Fibroblast of villous mesenchyme (primary cell): ENCODE results near the gene FBLN5. TPM values are rescaled to one million over a fixed set of nuclear protein-coding genes. Genes with fewer than 3 reads are reported as not detected.
"Not testable (repeated sequence)": the region's sequence is repeated elsewhere in the genome, so short reads cannot be mapped to it uniquely, and the experiment has no call there.

Source experiments
- DNase-seq: peaks from one replicate; pipeline ENCODE4 v3.0.0-alpha.2; 2010; ENCODE audit warnings: low read depth
- H3K4me3 ChIP-seq: 2 replicates; pipeline ENCODE4 v1.5.1; 2011; ENCODE audit warnings: low read depth, mild to moderate bottlenecking, low read length
- total RNA-seq: library from RNA; depleted of rRNA; stranded (reverse); fragments of >200 nt; gene quantifications from 2 replicates; pipeline ENCODE4 v1.2.3, GENCODE V29; 2012
- TF ChIP-seq, protein P1 (sequence below): IDR thresholded peaks from 2 replicates; pipeline ENCODE4 v1.5.1; 2012; ENCODE audit warnings: low read depth, mild to moderate bottlenecking, low read length; ENCODE audit not compliant: insufficient read depth

FBLN5 gene
- total RNA-seq, 1 donor: 77.7 TPM

DNA sequence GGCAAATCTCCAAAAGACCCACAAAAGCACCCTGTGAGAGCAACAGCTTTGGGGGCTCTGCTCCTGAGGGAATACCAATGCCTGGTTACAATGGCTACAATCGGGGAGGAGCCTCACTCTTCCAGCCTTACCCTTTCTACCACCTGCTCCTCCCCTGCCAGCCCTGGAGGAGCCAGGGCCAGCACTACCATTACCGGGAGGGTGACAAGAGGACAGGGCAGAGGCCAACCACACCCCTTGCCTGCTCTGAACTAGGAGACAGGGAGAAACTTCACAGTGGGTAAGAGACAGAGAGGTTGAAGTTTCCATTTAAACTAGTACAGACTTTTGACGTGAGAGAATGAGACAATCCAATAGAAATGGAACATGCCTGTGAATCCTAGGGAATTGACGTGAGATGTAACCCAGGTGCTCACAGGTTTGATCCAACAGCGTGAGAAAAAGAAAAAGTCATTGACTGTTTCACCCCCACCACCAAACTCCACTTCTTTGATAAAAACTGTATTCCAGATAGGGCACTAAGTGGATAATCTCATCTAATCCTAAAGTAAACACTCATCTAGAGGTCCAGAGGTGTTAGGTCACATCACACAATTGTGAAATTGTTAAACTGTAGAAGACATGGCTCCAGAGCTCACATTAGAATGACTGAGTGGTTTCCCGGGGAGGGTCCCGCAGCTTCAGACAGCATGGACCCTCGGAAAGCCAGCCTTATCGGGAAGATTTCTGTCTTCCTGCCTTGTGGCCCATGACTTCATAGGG lies 71.8 kb downstream of the FBLN5 start:
- no peak overlapping the region for H3K4me3 ChIP-seq

DNA sequence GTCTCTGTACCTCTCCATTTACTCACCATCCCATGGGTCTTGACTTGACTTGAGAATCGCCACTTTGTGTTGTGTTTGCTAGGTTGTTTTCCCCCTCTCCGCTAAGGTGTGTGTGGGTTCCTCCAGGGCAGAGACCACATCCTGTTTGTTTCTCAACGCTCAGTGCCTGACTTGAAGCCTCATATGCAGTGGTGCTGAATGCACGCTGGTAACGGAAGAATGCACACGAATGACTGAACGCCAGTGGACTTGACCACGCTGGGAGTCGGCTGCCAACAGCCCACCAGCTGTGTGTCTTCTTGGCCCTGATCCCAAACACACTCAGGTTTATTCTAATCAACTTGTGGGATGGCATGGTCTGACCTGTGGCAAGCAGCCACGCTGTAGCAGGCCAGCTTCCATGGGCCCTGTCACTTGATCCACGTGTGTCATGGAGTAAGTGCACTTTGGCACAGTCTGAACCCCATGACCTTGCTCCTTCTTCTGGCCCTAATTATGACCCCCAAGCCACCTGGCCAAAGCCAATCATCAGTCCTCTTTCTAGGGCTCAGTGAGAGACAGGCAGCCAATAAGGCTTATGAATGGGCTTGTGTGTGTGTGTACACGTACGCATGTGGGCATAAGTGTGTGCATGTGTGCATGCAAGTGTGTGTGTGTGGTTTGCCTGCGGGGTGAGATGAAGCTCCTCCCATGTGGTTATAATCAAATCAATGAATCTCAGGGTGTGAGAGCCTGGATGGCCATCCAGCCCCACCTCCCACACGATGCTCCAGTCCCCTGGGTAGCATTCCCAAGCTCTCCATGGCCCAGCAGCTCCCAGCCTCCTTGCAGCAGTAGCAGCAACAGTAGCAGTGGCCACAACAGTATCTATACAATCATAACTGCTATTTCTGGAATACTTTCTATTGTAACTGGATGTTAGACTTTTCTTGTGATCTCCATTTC lies 73.8 kb downstream of the FBLN5 start:
- TF ChIP-seq, protein P1, sequence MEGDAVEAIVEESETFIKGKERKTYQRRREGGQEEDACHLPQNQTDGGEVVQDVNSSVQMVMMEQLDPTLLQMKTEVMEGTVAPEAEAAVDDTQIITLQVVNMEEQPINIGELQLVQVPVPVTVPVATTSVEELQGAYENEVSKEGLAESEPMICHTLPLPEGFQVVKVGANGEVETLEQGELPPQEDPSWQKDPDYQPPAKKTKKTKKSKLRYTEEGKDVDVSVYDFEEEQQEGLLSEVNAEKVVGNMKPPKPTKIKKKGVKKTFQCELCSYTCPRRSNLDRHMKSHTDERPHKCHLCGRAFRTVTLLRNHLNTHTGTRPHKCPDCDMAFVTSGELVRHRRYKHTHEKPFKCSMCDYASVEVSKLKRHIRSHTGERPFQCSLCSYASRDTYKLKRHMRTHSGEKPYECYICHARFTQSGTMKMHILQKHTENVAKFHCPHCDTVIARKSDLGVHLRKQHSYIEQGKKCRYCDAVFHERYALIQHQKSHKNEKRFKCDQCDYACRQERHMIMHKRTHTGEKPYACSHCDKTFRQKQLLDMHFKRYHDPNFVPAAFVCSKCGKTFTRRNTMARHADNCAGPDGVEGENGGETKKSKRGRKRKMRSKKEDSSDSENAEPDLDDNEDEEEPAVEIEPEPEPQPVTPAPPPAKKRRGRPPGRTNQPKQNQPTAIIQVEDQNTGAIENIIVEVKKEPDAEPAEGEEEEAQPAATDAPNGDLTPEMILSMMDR: no peak
- DNase-seq: no peak
- H3K4me3 ChIP-seq: no peak overlapping the region

More for the DNA sequence above, 71.8 kb downstream of the FBLN5 start:
- TF ChIP-seq, protein P1: no peak
- DNase-seq: no peak

DNA sequence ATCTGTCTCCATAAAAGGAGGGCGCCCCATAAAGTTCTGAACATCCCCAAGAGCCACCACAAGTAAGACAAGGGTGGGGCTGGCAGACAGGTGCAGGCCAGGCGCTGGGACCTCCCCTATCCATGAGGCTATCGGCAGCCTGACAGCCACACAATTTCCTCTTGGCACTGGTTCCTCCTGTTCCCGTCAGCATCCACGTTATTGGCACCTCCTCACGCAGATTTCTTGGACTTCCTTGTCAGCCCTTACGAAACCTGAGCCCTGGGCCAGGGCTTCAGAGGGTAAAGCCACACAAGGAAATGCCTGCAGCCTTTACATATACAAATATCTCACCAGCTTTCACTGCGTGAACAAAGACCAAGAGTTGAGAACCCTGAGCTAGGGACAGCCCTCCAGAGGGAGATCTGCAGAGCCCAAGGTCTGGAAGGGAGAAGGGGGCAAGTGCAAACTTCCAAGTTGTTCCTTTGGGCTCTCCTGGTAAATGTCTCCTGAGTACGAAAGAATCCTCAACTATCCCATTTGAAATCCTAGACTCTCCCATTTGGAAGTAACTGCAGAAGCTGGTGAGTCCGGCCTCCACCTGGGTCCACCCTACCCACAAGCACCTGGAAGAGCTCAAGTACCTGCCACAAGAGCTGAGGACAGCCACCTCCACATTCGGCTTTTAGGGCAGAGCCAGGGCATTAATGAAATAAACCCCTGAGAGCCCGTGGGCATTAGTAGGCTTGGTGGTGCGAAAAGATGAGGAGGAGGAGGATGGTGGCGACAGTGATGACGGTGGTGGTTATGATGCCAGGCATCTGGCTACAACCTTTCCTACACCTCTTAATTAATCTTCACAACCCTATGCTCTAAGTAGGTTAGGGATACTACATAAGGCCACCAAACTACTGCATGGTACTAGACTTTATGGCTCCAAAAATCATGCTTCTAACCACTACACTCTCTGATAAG lies 74.7 kb downstream of the FBLN5 start:
- H3K4me3 ChIP-seq: no peak overlapping the region
- peak; percentile 17 for DNase-seq
- TF ChIP-seq, protein P1: no peak

DNA sequence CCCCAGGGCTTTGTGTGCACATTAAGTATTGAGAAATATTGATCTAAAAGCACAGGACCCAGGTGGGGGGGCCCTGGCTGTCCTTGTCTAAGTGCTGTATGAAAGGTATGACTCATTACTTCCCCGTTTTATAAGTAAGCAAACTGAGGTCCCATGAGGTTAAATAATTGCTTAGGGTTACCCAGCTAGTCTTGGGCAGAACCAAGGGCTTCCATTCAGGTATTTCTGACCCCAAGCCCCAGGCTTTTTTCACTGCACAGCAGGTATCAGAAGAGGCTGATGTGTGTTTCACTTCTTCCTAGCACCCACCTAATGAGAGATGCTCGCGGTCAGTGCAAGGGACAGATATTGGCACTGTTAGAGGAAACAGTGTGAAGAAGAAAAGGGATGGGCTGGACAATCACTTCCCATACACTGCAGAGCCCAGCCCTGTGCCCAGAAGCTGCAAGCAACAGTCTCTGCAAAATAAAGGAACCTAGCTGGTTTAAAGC lies 75.4 kb downstream of the FBLN5 start:
- DNase-seq: no peak
- H3K4me3 ChIP-seq: no peak overlapping the region
- TF ChIP-seq, protein P1: no peak

DNA sequence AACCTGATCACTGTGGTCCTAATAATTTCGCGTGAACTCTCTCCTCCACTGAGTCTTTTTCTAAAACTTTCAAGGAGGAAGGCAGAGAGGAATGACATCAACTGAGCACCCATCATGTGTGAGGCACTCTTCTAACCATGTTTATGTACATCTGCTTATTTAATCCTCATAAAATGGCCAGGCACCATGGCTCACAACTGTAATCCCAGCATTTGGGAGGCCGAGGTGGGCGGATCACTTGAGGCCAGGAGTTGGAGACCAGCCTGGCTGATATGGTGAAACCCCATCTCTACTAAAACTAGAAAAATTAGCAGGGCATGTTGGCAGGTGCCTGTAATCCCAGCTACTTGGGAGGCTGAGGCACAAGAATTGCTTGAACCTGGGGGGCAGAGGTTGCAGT lies 76.1 kb downstream of the FBLN5 start:
- H3K4me3 ChIP-seq, DNase-seq: not testable (repeated sequence)

DNA sequence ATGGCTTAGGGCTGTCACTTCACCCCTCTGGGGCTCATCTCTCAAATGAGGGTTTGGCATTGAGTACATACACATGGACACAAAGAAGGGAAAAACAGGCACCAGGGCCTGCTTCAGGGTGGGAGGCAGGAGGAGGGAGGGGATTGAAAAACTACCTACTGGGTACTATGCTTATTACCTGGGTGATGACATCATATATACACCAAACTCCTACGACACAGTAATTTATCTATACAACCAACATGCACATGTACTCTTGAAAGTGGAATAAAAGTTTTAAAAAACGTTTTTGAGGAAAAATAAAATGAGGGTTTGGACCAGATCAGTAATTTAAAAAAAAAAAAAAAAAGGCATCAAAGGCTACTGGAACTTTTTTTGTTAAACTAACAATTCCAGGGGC lies 76.6 kb downstream of the FBLN5 start:
- no peak overlapping the region for H3K4me3 ChIP-seq
- TF ChIP-seq, protein P1: no peak
- DNase-seq: no peak
